SU-DHL-6 (cell line): Measurements from ENCODE around the gene TBX18.

Experiments used
- H2AFZ ChIP-seq: fragments of 200-600 bp; sonication (generic); 2 replicates; pipeline ENCODE4 v1.6.1; 2014; ENCODE audit warnings: low read depth, mild to moderate bottlenecking, moderate library complexity, mixed read lengths, antibody characterized with exemption, low read length; ENCODE audit not compliant: severe bottlenecking
- H3F3A ChIP-seq: fragments of 200-600 bp; shearing (Covaris generic); 2 replicates; pipeline ENCODE4 v1.6.0; 2016; ENCODE audit warnings: antibody characterized with exemption, mild to moderate bottlenecking; ENCODE audit not compliant: insufficient read depth
- H3K27ac ChIP-seq: fragments of 200-600 bp; sonication (generic); 2 replicates; pipeline ENCODE4 v1.5.1; 2016; ENCODE audit warnings: low read depth, mild to moderate bottlenecking, low read length, moderate library complexity, mixed read lengths
- H3K27me3 ChIP-seq: fragments of 200-600 bp; sonication (generic), shearing (Covaris generic); 2 replicates; pipeline ENCODE4 v1.6.0; 2014; ENCODE audit warnings: mild to moderate bottlenecking, low read length
- H3K36me3 ChIP-seq: fragments of 200-600 bp; sonication (generic); 2 replicates; pipeline ENCODE4 v1.6.1; 2014; ENCODE audit warnings: mild to moderate bottlenecking, low read length, mixed read lengths
- H3K4me2 ChIP-seq: fragments of 300-600, 200-600 bp; shearing (Covaris generic), sonication (generic); 2 replicates; pipeline ENCODE4 v1.6.0; 2014; ENCODE audit warnings: low read length, low read depth, mild to moderate bottlenecking; ENCODE audit not compliant: poor library complexity, severe bottlenecking
- H3K4me3 ChIP-seq: fragments of 200-600 bp; sonication (generic); 2 replicates; pipeline ENCODE4 v1.5.1; 2014; ENCODE audit warnings: antibody characterized with exemption, low read length, mild to moderate bottlenecking, mixed read lengths; ENCODE audit not compliant: insufficient read depth, poor library complexity, severe bottlenecking
- H3K79me2 ChIP-seq: fragments of 200-600 bp; sonication (generic); 2 replicates; pipeline ENCODE4 v1.6.1; 2014; ENCODE audit warnings: mild to moderate bottlenecking, low read length, moderate library complexity; ENCODE audit not compliant: insufficient read depth
- H3K9ac ChIP-seq: fragments of 200-600 bp; sonication (generic); 2 replicates; pipeline ENCODE4 v1.7.0; 2014; ENCODE audit warnings: mild to moderate bottlenecking, low read length
- H3K9me2 ChIP-seq: fragments of 200-600 bp; sonication (generic); replicated peaks from 2 replicates; pipeline ENCODE4 v1.6.1; 2014; ENCODE audit warnings: low read length; ENCODE audit not compliant: insufficient read depth
- H3K9me3 ChIP-seq: fragments of 200-600 bp; sonication (generic); 2 replicates; pipeline ENCODE4 v1.6.1; 2014; ENCODE audit warnings: low read length, mixed read lengths; ENCODE audit not compliant: insufficient read depth
- H4K20me1 ChIP-seq: fragments of 200-600 bp; sonication (generic); 2 replicates; pipeline ENCODE4 v1.6.1; 2014; ENCODE audit warnings: low read depth, mild to moderate bottlenecking, antibody characterized with exemption, low read length, moderate library complexity, mixed read lengths
- EZH2phosphoT487 ChIP-seq: fragments of 200-600 bp; sonication (generic), shearing (Covaris generic); conservative IDR thresholded peaks from 2 replicates; pipeline ENCODE4 v1.6.1; 2018; ENCODE audit warnings: mild to moderate bottlenecking, antibody characterized with exemption, low read length, moderate library complexity, mixed read lengths
- TF ChIP-seq, protein P1 (sequence below): fragments of 200-600 bp; sonication (generic); IDR thresholded peaks from one replicate; pipeline ENCODE4 v1.5.1; 2017; ENCODE audit warnings: antibody characterized with exemption, mild to moderate bottlenecking, low read length, moderate library complexity; ENCODE audit not compliant: insufficient read depth, poor library complexity, severe bottlenecking

The TBX18 gene

GRCh38 chr6:84789170-84789569 lies 24.8 kb upstream of the TBX18 start:
- no peaks in the 10 kb centered on the region for H3K9me2 ChIP-seq
- H3F3A ChIP-seq: no peaks in the 10 kb centered on the region
- no peak overlapping the region for H2AFZ ChIP-seq
- H3K4me2 ChIP-seq: no peak overlapping the region
- TF ChIP-seq EZH2phosphoT487: no peak
- TF ChIP-seq, protein P1, sequence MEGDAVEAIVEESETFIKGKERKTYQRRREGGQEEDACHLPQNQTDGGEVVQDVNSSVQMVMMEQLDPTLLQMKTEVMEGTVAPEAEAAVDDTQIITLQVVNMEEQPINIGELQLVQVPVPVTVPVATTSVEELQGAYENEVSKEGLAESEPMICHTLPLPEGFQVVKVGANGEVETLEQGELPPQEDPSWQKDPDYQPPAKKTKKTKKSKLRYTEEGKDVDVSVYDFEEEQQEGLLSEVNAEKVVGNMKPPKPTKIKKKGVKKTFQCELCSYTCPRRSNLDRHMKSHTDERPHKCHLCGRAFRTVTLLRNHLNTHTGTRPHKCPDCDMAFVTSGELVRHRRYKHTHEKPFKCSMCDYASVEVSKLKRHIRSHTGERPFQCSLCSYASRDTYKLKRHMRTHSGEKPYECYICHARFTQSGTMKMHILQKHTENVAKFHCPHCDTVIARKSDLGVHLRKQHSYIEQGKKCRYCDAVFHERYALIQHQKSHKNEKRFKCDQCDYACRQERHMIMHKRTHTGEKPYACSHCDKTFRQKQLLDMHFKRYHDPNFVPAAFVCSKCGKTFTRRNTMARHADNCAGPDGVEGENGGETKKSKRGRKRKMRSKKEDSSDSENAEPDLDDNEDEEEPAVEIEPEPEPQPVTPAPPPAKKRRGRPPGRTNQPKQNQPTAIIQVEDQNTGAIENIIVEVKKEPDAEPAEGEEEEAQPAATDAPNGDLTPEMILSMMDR: no peak
- no peak overlapping the region for H3K4me3 ChIP-seq
- no peaks in the 10 kb centered on the region for H3K9me3 ChIP-seq
- no peaks in the 10 kb centered on the region for H3K36me3 ChIP-seq
- H3K27me3 ChIP-seq: no peaks in the 10 kb centered on the region
- no peaks in the 10 kb centered on the region for H3K79me2 ChIP-seq
- no peak overlapping the region for H3K9ac ChIP-seq
- H4K20me1 ChIP-seq: no peaks in the 10 kb centered on the region
- no peak overlapping the region for H3K27ac ChIP-seq

GRCh38 chr6:84788689-84789088 lies 24.3 kb upstream of the TBX18 start:
- no peak overlapping the region for H3K9ac ChIP-seq
- H4K20me1 ChIP-seq: no peaks in the 10 kb centered on the region
- no peak overlapping the region for H3K4me2 ChIP-seq
- no peaks in the 10 kb centered on the region for H3K9me3 ChIP-seq
- no peaks in the 10 kb centered on the region for H3K9me2 ChIP-seq
- H3K79me2 ChIP-seq: no peaks in the 10 kb centered on the region
- TF ChIP-seq, protein P1: no peak
- TF ChIP-seq EZH2phosphoT487: no peak
- no peaks in the 10 kb centered on the region for H3K27me3 ChIP-seq
- no peaks in the 10 kb centered on the region for H3F3A ChIP-seq
- no peaks in the 10 kb centered on the region for H3K36me3 ChIP-seq
- no peak overlapping the region for H3K27ac ChIP-seq
- H2AFZ ChIP-seq: no peak overlapping the region
- no peak overlapping the region for H3K4me3 ChIP-seq

DNA sequence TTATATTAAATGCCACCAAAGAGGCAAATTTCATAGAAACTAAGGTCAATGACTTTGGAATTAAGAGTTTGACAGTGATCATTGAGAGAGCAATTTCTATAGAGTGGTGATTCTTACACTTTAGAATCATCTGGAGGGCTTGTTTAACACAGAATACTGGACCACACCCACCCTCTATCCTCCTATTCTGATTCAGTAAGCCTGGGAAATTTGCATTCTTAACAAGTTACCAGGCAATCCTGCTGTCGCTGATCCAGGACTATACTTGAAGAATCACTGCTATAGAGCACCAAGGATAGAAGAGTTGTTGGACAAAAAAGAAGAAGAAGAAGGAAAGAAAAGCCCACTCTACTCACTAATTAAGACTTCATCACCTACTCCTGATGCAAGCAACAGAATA lies 21.3 kb upstream of the TBX18 start:
- H3K27ac ChIP-seq: no peak overlapping the region
- no peaks in the 10 kb centered on the region for H3F3A ChIP-seq
- H4K20me1 ChIP-seq: no peaks in the 10 kb centered on the region
- H3K4me3 ChIP-seq: no peak overlapping the region
- no peaks in the 10 kb centered on the region for H3K36me3 ChIP-seq
- H3K27me3 ChIP-seq: no peaks in the 10 kb centered on the region
- no peaks in the 10 kb centered on the region for H3K9me2 ChIP-seq
- no peak overlapping the region for H3K4me2 ChIP-seq
- no peak for TF ChIP-seq EZH2phosphoT487
- TF ChIP-seq, protein P1: no peak
- no peaks in the 10 kb centered on the region for H3K79me2 ChIP-seq
- H3K9ac ChIP-seq: no peak overlapping the region
- H3K9me3 ChIP-seq: no peaks in the 10 kb centered on the region
- no peak overlapping the region for H2AFZ ChIP-seq

- H3K36me3 ChIP-seq: no peaks in the 10 kb centered on the region
These were observed 15.5 kb upstream of the TBX18 start for GRCh38 chr6:84779917-84780316.

More at GRCh38 chr6:84779917-84780316, 15.5 kb upstream of the TBX18 start:
- Histone ChIP-seq H4K20me1 (no peaks in the 10 kb centered on the region), H3K9me2 (no peaks in the 10 kb centered on the region), H3K27me3 (no peaks in the 10 kb centered on the region), H3F3A (no peaks in the 10 kb centered on the region), H2AFZ (no peak overlapping the region), H3K4me2 (no peak overlapping the region), H3K79me2 (no peaks in the 10 kb centered on the region), H3K9me3 (no peaks in the 10 kb centered on the region), H3K9ac (no peak overlapping the region), H3K27ac (no peak overlapping the region), H3K4me3 (no peak overlapping the region)
- no peak for TF ChIP-seq EZH2phosphoT487
- TF ChIP-seq, protein P1: no peak
